Amniotic stem cell (primary cell): ENCODE measurements around the gene FOS.

Source experiments
- DNase-seq: peaks from one replicate; lab custom pipeline; 2025; lab: John Stamatoyannopoulos, UW

The FOS gene

GRCh38 chr14:75318353-75318752, 39.7 kb downstream of the FOS start:
- no peak for DNase-seq

- DNase-seq: no peak
Observed at GRCh38 chr14:75319021-75319420, 40.4 kb downstream of the FOS start.

- DNase-seq: no peak
Observed at GRCh38 chr14:75320196-75320595, 41.6 kb downstream of the FOS start.

- no peak for DNase-seq
Observed at GRCh38 chr14:75322746-75323145, 44.1 kb downstream of the FOS start.

- no peak for DNase-seq
Observed at GRCh38 chr14:75323571-75323970, 44.9 kb downstream of the FOS start.

- DNase-seq: no peak
Observed at GRCh38 chr14:75328558-75329155, 50.0 kb downstream of the FOS start.

- DNase-seq: no peak
Observed at GRCh38 chr14:75329369-75329768, 50.7 kb downstream of the FOS start.

- no peak for DNase-seq
Observed at GRCh38 chr14:75331471-75331870, 52.8 kb downstream of the FOS start.
